GM10266 (cell line): ENCODE measurements around the gene DIP2C.

Source experiments
- DNase-seq: peaks from one replicate; pipeline ENCODE4 v3.0.0; 2012; ENCODE audit errors: extremely low spot score
- CTCF ChIP-seq: IDR thresholded peaks from 2 replicates; pipeline ENCODE4 v1.5.1; 2012; ENCODE audit warnings: mild to moderate bottlenecking, low read depth; ENCODE audit not compliant: control insufficient read depth, insufficient read depth; ENCODE audit errors: missing control alignments

DIP2C gene

GRCh38 chr10:526651-527312 lies 162.7 kb downstream of the DIP2C start:
- no peak for DNase-seq

DNA sequence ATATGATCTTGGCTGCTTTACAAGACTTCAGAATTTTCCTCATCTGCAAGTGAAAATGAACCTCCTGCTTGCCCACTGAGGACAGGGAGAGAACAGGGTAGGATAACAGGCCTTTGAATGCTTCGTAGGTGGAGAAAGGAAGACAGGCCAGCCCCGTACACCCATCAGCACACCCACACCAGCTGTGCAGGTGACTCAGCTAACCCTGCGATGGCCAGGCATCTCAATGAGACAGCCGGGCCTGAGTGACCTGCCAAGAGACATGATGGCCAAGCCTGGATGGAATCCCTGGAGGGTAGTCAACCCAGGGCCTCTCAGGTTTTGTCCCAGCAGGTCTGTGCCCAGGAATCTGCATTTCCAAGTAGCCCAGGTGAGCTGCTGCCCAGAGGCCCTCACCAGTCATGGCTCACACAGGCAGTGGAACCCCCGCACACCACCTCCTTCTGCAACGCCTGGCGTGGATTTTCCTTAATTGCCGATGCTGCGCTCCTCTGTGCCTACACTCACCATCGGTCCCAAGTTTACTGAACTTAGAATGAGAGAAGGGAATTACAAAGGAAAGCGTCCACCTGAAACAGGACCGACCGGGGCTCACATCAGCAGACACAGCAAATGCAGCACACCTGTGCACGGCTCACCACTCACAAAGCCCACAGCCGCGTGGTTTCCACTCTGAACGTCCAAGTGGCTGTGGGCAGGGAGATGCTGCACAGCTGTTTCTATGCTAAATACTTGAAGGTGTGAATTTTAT lies 163.7 kb downstream of the DIP2C start:
- no peak for TF ChIP-seq CTCF
- no peak for DNase-seq

More at GRCh38 chr10:526651-527312, 162.7 kb downstream of the DIP2C start:
- no peak for TF ChIP-seq CTCF

DNA sequence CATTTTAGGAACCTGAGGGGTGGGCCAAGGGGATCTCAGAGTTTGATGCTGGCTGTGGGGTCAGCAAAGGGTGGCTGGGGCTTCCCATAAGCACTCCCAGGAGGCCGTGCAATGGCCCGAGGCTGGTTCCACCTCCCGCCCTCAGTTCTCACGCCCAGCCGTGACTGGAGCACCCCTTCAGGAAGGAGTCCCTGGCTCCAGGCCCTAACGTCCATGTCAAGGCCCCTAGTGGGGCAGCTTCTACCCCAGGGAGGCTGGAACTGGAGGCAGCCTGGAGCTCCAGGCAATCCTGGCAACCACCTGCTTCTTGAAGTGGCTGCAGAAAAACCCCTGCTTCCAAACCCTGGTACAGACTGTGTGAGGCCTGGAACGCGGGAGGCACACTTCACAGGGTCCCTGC lies 165.5 kb downstream of the DIP2C start:
- DNase-seq = no peak
- TF ChIP-seq CTCF = no peak

- DNase-seq = no peak
Observed at GRCh38 chr10:522350-522749, 167.1 kb downstream of the DIP2C start.

DNA sequence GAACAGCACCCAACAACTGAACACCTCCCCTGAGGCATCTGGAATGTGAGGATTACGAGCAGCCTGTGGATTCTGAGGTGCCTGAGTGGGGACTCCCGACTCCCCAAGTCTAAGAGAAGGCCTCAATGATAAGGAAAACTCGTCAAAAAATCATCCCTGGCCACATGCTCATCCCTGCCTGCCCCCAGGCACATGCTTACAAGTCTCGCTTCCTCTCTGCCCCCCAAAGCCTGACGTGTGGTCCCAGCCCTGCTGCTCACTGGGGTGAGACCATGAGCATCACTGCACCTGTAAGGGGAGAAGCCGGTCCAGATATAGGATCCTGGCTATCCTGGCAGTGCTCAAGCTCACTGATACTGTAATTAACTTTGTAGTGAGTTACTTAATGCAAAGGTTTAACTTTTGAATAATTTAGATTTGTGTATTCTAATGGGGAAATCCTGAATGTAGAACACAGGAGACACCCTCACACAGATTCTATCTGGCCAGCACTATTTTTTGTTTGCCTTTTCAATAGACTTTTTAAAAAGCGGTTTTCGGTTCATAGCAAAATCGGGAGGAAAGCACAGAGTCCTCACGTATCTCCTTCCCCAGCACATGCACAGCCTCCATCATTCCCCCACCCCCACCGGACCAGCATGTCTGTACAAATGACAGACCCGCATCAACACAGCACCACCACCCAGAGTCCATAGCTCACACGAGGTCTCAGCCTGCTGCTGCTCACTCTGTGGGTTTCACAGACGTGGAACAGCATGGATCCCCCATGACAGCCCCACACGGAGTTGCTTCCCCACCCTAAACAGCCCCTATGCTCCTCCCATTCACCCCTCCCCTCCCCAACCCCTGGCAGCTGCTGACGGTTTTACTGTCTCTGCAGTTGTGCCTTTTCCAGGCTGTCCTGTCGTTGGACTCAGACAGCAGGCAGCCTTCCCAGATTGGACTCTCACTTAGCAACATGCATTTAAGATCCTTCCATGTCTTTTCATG lies 167.9 kb downstream of the DIP2C start:
- DNase-seq = no peak

More at GRCh38 chr10:522350-522749, 167.1 kb downstream of the DIP2C start:
- TF ChIP-seq CTCF = no peak

GRCh38 chr10:520402-520787 lies 169.1 kb downstream of the DIP2C start:
- no peak for DNase-seq

More for the DNA sequence above, 167.9 kb downstream of the DIP2C start:
- TF ChIP-seq CTCF = no peak

More at GRCh38 chr10:520402-520787, 169.1 kb downstream of the DIP2C start:
- no peak for TF ChIP-seq CTCF
